ENCODE data around the gene NSL1.

The NSL1 gene

GRCh38 chr1:212701910-212702309 is 89.7 kb downstream of the NSL1 start:
- DNase-seq: no peak

DNA sequence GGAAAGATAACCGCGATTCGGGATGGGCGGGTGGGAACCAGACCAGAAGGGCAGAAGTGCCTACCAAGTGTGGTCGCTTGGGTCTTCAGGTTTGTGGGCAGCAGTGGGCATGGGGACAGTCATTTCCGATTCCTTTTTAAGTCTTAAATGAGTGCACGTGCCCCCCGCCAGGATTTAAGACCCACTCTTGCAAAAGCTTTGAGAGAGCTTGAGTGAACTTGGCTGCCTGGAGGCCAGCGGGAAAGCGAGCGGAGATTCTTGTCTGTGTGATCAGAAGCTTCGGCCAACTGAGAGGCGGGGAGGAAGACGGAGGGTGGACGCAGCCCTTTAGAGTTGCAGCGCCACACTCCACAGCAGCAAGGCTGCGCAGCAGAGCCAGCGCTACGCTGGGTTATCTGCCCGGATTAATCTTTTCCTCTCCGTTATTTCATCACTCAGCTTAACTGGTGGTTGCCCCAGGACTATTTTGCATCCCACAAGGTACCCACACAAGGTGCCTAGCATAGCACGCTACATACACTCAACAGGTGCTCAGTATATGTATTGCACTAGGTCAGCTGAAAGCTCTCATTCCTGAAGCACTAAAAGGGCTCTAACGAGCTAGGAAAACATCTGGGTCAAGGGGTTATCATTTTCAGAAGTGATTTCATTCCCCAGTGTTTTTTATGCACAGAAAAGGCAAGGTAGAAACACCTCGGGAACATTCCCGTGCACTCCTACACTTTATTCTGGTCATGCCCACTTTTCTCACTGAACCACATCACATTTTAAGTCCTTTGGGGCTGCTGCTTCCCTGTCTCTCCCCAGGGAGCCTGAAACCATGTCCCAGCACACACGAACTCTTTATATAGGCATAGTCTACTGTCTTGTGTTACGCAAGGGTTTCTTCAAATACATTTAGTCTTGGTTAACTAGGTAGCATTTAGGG is 90.4 kb downstream of the NSL1 start:
- DNase-seq: no peak

GRCh38 chr1:212700223-212700891 is 91.2 kb downstream of the NSL1 start:
- no peak for DNase-seq

DNA sequence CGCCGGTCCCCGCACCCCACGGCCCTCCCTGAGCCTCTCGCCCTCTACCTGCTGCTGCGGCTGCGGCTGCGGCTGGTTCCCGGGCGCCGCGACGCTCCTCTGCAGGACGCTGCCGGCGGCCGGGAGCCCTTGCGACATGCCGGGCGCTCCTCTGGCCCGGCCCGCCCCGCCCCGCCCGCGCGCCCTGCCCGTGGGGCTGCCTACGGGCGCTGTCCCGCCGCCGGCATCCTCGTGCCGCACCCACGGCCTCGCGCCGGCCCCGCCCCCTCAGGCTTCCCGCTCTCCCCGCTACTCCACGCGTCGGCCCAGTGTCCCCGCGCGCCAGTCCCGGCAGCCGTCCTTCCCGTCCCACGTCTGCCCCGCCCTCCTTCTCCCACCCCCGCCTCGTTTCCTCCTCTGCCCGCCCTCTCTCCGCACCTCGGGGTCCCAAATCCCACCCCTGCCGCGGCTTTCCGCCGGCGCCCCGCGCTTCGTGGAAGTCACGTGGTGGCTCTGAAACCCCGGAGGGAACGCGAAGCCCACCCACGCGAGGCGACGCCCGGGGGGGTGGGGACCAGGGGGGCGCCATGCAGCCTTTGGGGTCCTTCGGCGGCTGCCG is 91.9 kb downstream of the NSL1 start, which contains the start of gene BATF3:
TSS of gene BATF3 (minus strand) at position 216 of the 598 bp plus-strand sequence. CDS start at position 138, 78 bp downstream.
- no peak for DNase-seq

DNA sequence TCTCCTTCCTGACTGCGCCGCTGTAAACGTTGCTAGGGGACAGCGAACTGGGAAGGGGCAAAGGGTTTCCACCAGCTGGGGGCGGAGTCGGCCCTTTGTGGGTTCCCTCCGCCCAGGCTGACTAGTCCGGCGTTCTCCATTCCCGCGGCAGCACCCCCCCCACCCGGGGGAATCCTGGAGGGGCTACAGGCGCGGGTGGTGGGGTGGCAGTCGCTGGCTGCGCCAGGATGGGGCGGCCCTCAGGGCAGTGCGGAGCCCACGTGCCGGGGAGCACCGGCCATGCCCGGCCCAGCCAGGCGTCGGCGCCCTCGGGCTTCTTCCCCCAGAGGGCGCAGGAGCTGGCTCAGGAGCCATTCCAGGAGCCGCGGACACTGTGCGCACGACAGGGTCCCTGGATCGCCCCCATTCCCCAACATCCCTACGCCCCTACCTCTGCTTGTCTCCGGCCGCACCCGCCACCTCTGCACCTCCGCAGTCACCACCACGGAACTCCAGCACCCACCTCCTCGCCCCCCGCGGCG is 92.4 kb downstream of the NSL1 start:
- peak; percentile 45 for DNase-seq

- DNase-seq: peak; percentile 26
These were observed 93.0 kb downstream of the NSL1 start for GRCh38 chr1:212698467-212699103.

DNA sequence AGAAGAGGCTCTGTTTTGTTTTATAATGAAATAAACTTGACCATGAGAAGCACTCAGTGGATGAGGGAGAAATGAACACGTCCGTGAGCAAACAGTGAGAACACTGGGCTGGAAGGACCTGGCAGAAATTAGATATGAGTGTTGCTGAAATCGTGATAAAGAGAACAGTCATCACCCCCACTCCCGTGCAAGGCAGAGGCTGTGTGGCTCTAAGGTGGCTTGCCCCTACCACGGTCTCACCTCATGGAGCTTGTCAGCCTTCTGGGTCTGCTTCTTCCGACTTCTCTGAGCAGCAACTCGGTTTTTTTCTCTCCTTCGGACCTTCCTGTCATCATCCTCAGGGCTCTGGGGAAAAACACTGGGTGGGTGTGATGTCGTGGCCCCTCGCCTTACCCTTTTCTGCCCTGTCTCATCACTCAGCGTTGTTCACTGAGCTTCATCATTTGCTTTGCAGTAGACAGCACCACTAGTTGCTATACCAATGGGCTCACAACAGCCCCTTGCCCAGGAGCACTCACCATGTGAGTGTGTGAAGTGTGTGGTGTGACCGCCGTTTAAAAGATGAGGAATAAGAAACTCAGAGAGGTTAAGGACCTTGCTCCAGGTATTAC is 94.8 kb downstream of the NSL1 start:
- DNase-seq: no peak

- DNase-seq: no peak
These were observed 98.6 kb downstream of the NSL1 start for GRCh38 chr1:212692774-212693644.

GRCh38 chr1:212691561-212692071 is 100.0 kb downstream of the NSL1 start:
- no peak for DNase-seq

DNA sequence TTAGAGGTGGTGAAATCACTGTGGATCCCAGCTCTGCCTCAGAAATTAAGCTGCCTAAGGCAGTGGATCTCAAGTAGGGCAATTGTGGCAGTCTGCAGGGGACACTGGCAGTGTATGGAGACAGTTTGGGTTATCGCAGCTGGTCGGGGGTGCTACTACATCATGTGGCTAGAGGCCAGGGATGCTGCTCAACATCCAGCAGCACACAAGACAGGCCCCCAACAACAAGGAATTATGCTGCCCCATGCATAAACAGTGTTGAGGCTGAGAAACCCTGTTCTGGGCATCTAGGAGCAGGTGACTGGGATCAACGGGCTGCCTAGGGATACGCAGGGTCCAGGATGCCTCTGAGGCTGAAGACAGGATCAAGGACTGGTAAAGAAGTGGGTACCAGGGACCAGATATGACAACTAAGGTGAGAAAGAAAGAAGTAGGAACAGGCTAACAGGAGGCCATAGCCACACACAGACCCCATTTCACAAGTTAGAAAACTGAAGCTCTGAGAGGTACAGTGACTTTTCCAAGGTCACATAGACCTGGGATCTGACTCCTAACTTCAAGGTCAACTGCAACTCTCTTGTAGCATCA is 100.7 kb downstream of the NSL1 start:
- no peak for DNase-seq

DNA sequence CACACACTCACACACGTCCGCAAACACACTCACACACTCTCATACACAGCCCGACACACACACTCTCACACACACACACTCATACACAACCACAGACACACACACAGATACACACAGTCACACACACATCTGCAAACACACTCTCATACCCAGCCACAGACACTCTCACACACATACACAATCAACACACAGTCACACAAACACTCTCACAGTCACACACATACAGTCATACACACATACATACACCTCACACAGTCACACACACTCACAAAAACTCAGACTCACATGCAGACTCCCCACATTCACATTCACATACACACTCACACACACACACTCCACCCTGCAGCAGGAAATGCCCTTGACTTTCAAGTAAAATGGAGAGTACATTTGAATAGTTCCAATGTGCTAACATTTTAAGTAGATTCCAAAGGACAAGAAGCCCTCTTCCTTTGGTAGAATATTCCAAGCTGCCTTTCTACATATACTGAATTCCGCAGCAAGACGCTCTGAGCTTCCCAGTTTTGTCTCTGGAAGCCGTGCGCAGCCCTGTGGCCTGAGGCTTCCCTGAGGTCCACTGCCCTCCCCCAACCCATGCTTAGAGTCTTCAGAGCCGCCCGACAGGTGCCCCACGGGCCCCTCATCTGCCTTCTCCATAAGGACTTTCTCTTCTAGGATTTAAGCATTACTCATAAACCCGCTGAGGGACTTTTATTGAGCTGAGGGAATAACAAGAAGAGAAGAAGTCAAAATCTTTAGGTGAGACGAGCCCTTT is 101.6 kb downstream of the NSL1 start:
- no peak for DNase-seq

DNA sequence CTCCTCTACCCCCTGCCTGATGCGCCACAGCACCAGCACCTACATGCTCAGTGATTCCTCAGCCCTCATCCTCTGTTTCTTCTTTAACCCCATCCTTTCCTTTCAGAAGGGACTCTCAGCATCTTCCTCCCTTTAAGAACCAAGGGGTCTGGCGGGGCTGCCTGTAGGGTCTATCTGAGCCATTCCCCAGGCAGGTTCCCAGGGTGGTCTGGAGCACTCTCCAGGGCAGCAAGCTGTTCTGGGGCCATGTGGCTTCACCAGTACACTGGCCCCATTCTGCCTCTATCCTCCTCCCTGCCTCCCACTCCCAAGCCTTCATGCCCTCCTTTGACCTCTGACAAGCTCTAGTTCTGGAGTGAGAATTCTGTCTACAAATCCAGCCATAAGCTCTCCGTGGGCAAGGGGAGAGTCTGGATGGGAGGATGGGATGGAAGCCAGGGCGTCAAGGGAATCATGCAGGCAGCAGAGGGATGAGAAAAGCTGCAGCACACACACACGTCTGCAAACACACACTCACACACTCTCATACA is 102.3 kb downstream of the NSL1 start:
- DNase-seq: no peak

- DNase-seq: no peak
These were observed 103.1 kb downstream of the NSL1 start for GRCh38 chr1:212688341-212689047.

GRCh38 chr1:212687811-212688210 is 103.8 kb downstream of the NSL1 start:
- no peak for DNase-seq

DNA sequence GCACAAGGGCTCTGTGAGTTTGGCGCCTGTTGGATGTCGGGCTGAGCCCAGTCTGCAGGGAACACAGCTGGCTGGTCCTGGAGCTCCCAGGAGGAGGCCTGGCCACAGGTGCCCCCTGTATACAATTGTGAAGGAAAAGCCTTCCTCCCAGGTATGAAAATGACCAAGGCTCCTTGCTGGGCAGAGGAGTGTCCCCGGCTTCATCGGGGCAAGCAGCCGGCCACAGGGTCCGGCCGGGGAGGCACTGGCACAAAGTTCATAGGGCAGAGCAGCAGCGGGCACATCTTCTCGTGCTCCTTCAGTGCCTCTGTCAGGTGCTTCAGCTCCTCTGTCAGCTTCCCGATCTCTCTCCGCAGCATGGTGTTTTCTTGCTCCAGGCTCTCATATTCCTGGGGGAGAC is 105.0 kb downstream of the NSL1 start:
- no peak for DNase-seq

DNA sequence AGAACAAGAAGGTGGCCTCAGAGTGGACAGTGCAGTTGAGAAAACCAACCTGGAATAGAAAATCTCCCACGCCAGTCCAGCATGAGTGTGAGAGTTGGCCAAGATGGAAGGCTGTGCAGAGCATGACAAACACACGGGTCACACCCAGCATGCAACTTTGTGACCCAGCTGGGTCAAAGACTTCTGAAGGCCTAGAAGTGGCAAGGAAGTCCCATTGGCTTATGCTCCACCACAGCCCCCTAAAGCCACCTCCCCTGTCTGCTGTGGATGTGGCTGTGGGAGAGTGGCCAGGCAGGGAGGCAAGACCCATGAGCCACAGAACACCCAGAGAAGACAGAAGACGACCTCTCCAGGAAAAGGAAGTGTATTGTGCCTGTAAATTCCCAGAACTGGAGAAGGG is 105.5 kb downstream of the NSL1 start:
- DNase-seq: no peak

- no peak for DNase-seq
These were observed 106.1 kb downstream of the NSL1 start for GRCh38 chr1:212685429-212685828.

GRCh38 chr1:212684521-212685090 is 107.0 kb downstream of the NSL1 start:
- DNase-seq: no peak

DNA sequence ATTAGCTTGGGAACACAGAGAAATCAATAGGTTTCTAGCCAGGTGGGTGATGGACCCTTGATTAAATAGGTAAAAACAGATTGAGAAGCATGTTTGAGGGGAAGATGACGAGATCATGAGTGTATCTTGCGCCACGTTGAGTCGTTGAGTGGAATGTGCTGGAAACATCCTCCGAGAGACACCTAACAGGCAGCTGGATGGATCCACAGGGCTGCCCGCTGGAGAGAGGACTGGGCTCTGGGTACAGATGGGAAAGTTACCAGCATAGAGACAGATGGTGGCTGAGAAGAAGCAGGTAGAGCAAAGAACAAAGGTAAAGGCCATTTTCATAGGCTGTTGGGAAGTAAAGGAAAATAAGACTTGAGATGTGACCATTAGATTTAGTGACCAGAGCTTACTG is 107.5 kb downstream of the NSL1 start:
- no peak for DNase-seq
